Lower leg skin (tissue), 3 donors: Measurements from ENCODE around the gene TRAF2.

ENCODE experiments used
- CTCF ChIP-seq, 3 donors: fragments of 450-650 bp; IDR thresholded peaks; one replicate each; pipeline ENCODE4 v1.5.1; 2016; ENCODE audit warnings: antibody characterized with exemption in 3 of 3, mild to moderate bottlenecking in 3 of 3, moderate library complexity in 2 of 3
- POLR2A ChIP-seq, 2 donors: fragments of 450-650 bp; IDR thresholded peaks; one replicate each; pipeline ENCODE4 v1.6.1; 2016 to 2017; ENCODE audit warnings: antibody characterized with exemption in 2 of 2, mild to moderate bottlenecking in 1 of 2, moderate library complexity in 1 of 2

- TF ChIP-seq CTCF (IDR thresholded peaks at IDR 0.05) (no peak), POLR2A (IDR thresholded peaks at IDR 0.05) (no peak)
Measured at GRCh38 chr9:136946228-136947027, 60.1 kb downstream of the TRAF2 start.
